Transverse colon (tissue), 4 donors: ENCODE data around the gene UBQLN4.

Source experiments
- CTCF ChIP-seq, 5 experiments: fragments of 200-600 bp in 3 of 5; fragments of 450-650 bp in 2 of 5; sonication (generic) in 3 of 5; IDR thresholded peaks; 1 replicate in 2 of 5; 2 replicates in 3 of 5; pipeline ENCODE4 v1.5.1; 2016 to 2017; ENCODE audit warnings: antibody characterized with exemption in 5 of 5, inconsistent platforms in 3 of 5, mild to moderate bottlenecking in 2 of 5, moderate library complexity in 1 of 5
- POLR2A ChIP-seq: fragments of 450-650 bp; IDR thresholded peaks from one replicate; pipeline ENCODE4 v1.6.1; 2016; ENCODE audit warnings: antibody characterized with exemption, mild to moderate bottlenecking, moderate library complexity
- POLR2AphosphoS5 ChIP-seq, 3 donors: sonication (generic); formaldehyde crosslinking; IDR thresholded peaks; one replicate each; pipeline ENCODE4 v1.6.1; 2016; ENCODE audit warnings: antibody characterized with exemption in 3 of 3

GRCh38 chr1:156064615-156065014, 11.0 kb upstream of the UBQLN4 start:
- TF ChIP-seq CTCF (IDR thresholded peaks at IDR 0.05), result no peak
- TF ChIP-seq POLR2A, result no peak
- TF ChIP-seq POLR2AphosphoS5 (IDR thresholded peaks at IDR 0.05), result no peak
